B cell (primary cell): ENCODE measurements around the gene MBOAT1. TPM values are rescaled to one million over a fixed set of nuclear protein-coding genes. Genes with fewer than 3 reads are reported as not detected.

ENCODE experiments used
- ATAC-seq: fragments of 200-7000 bp; cut with Tn5 transposase; one replicate; pipeline ENCODE4 v1.10.0; 2021; ENCODE audit warnings: low read depth, mild to moderate bottlenecking, moderate number of reproducible peaks, moderate library complexity
- CTCF ChIA-PET: fragments of 350-600 bp; sonication (Branson Sonifier 250); formaldehyde crosslinking; loops from one replicate; lab custom pipeline; 2021; ENCODE audit warnings: antibody characterized with exemption, inconsistent platforms; lab: Charles Lee
- POLR2A ChIA-PET: fragments of 350-600 bp; sonication (Branson Sonifier 250); formaldehyde crosslinking; loops from one replicate; lab custom pipeline; 2021; ENCODE audit warnings: antibody characterized with exemption; lab: Charles Lee
- DNase-seq: peaks from one replicate; pipeline ENCODE4 v3.0.0; 2013
- H2AFZ ChIP-seq: 2 replicates; pipeline ENCODE4 v1.6.1; 2012; ENCODE audit warnings: mild to moderate bottlenecking, low read depth, low read length; ENCODE audit not compliant: insufficient read depth, poor library complexity, severe bottlenecking
- H3K27ac ChIP-seq, 2 donors: 1 replicate in 1 of 2; 2 replicates in 1 of 2; pipeline ENCODE4 v1.5.1; 2012 to 2013; ENCODE audit warnings: low read length in 2 of 2, mild to moderate bottlenecking in 2 of 2, moderate library complexity in 1 of 2
- H3K27me3 ChIP-seq, 4 experiments: fragments of 200-600 bp in 1 of 4; sonication (generic) in 1 of 4; replicated peaks in 1 of 4; 1 replicate in 2 of 4; 2 replicates in 2 of 4; pipeline versions ENCODE4 v1.6.1 to v1.7.0; 2013 to 2016; ENCODE audit warnings: low read length in 3 of 4, mild to moderate bottlenecking in 2 of 4, mixed read lengths in 1 of 4, moderate library complexity in 1 of 4; ENCODE audit not compliant: insufficient read depth in 4 of 4, control insufficient read depth in 3 of 4; ENCODE audit errors: control extremely low read depth in 1 of 4
- H3K36me3 ChIP-seq, 2 experiments: replicated peaks in 1 of 2; 1 replicate in 1 of 2; 2 replicates in 1 of 2; pipeline versions ENCODE4 v1.6.1 to v1.7.1; 2013; ENCODE audit warnings: low read length in 1 of 2; ENCODE audit not compliant: insufficient read depth in 2 of 2, control insufficient read depth in 1 of 2; ENCODE audit errors: control extremely low read depth in 1 of 2, extremely low read depth in 1 of 2
- H3K4me1 ChIP-seq, 2 donors: fragments of 200-600 bp in 1 of 2; sonication (generic) in 1 of 2; 1 replicate in 1 of 2; 2 replicates in 1 of 2; pipeline versions ENCODE4 v1.5.1 to v1.6.1; 2013 to 2017; ENCODE audit warnings: low read length in 2 of 2; ENCODE audit not compliant: control insufficient read depth in 2 of 2, insufficient read depth in 2 of 2
- H3K4me2 ChIP-seq: replicated peaks from 2 replicates; pipeline ENCODE3; 2012; ENCODE audit warnings: mild to moderate bottlenecking, low read depth, low read length; ENCODE audit not compliant: poor library complexity, severe bottlenecking
- H3K4me3 ChIP-seq, 5 experiments: fragments of 200-600 bp in 1 of 5; sonication (generic) in 1 of 5; 1 replicate in 3 of 5; 2 replicates in 2 of 5; pipeline versions ENCODE4 v1.5.1 to v1.7.0; 2011 to 2016; ENCODE audit warnings: low read length in 4 of 5, mild to moderate bottlenecking in 4 of 5, low read depth in 2 of 5, control low read depth in 1 of 5, moderate library complexity in 1 of 5; ENCODE audit not compliant: insufficient read depth in 1 of 5; ENCODE audit errors: control extremely low read depth in 1 of 5, extremely low read depth in 1 of 5
- H3K79me2 ChIP-seq: fragments of 200-600 bp; sonication (generic); one replicate; pipeline ENCODE4 v1.6.0; 2016; ENCODE audit warnings: low read length; ENCODE audit not compliant: control insufficient read depth, insufficient read depth
- H3K9ac ChIP-seq: fragments of 200-600 bp; sonication (generic); 2 replicates; pipeline ENCODE4 v1.6.1; 2017; ENCODE audit warnings: mild to moderate bottlenecking, low read length, moderate library complexity
- H3K9me3 ChIP-seq, 3 donors: one replicate each; pipeline versions ENCODE4 v1.6.1 to v1.7.1; 2013; ENCODE audit warnings: low read length in 2 of 3; ENCODE audit not compliant: control insufficient read depth in 2 of 3, insufficient read depth in 1 of 3; ENCODE audit errors: control extremely low read depth in 1 of 3
- H4K20me1 ChIP-seq: 2 replicates; pipeline ENCODE4 v1.6.0; 2012; ENCODE audit warnings: mild to moderate bottlenecking, low read length; ENCODE audit not compliant: insufficient read depth, control insufficient read depth, poor library complexity, severe bottlenecking
- H3K27ac Mint-ChIP-seq: one replicate; pipeline ENCODE4 v1.8.0; 2021; ENCODE audit warnings: mixed read lengths
- H3K27me3 Mint-ChIP-seq: one replicate; pipeline ENCODE4 v1.8.0; 2021; ENCODE audit warnings: mixed read lengths
- H3K4me1 Mint-ChIP-seq: one replicate; pipeline ENCODE4 v1.8.0; 2021; ENCODE audit warnings: mixed read lengths
- H3K4me3 Mint-ChIP-seq: one replicate; pipeline ENCODE4 v1.8.0; 2021; ENCODE audit warnings: mixed read lengths
- H3K9me3 Mint-ChIP-seq: one replicate; pipeline ENCODE4 v1.8.0; 2022; ENCODE audit warnings: mixed read lengths; ENCODE audit not compliant: insufficient read depth
- CTCF ChIP-seq: fragments of 200-600 bp; IDR thresholded peaks from one replicate; pipeline ENCODE4 v1.8.0; 2022; ENCODE audit warnings: antibody characterized with exemption, mild to moderate bottlenecking
- EZH2 ChIP-seq: IDR thresholded peaks from 2 replicates; pipeline ENCODE4 v1.6.1; 2012; ENCODE audit warnings: borderline replicate concordance, low read depth, mild to moderate bottlenecking, moderate library complexity, low read length; ENCODE audit not compliant: insufficient read depth, poor library complexity, severe bottlenecking
- WGBS: methylation state at CpG from one replicate; pipeline ENCODE4 v1.1.5; 2013; ENCODE audit warnings: missing lambda C conversion rate; ENCODE audit not compliant: insufficient coverage; 5-methylcytosine and 5-hydroxymethylcytosine counted together
- intact Hi-C: fragments of 100-400 bp; cut with micrococcal nuclease; formaldehyde crosslinking; loops from one replicate; pipeline ENCODE4 v1.10.0; 2022
- polyA plus RNA-seq: library from polyadenylated mRNA; depleted of rRNA; stranded (reverse); fragments of >200 nt; gene quantifications from 2 replicates; pipeline ENCODE4 v1.2.3, GENCODE V29; 2012
- total RNA-seq, 2 donors: library from RNA; stranded (reverse); fragments of 120-200 nt in 1 of 2; gene quantifications; 1 replicate in 1 of 2; 2 replicates in 1 of 2; pipeline versions ENCODE4 v1.2.3 to v1.2.4, GENCODE V29; 2013 to 2022

Gene MBOAT1
- total and polyA plus RNA-seq, 2 donors (not counting 1 experiment from before 2014, with no cell fraction given) = 5.4 to 8.1 TPM

- no peak overlapping the region for H3K4me2 ChIP-seq
- Mint-ChIP-seq H3K9me3 (no peaks in the 10 kb centered on the region), H3K4me1 (no peaks in the 10 kb centered on the region), H3K27me3 (no peaks in the 10 kb centered on the region), H3K27ac (no peak overlapping the region), H3K4me3 (no peak overlapping the region)
- no peaks in the 10 kb centered on the region for H3K79me2 ChIP-seq
- WGBS = 82% methylated on average over 3 of the region's 6 CpGs
- no peaks in the 10 kb centered on the region for H3K27me3 ChIP-seq
- POLR2A ChIA-PET = no interaction called here
- no peaks in the 10 kb centered on the region for H4K20me1 ChIP-seq
- H3K4me1 ChIP-seq = no peaks in the 10 kb centered on the region
- no peak for DNase-seq
- intact Hi-C loops = no loop called here
- H3K9ac ChIP-seq = no peak overlapping the region
- H3K9me3 ChIP-seq = no peaks in the 10 kb centered on the region
- CTCF ChIA-PET = interaction anchor here (1.8 kb wide), 1 partner anchor 10 kb away, joined by 10 read pairs; no protein-coding TSS in a partner anchor
- no peak for TF ChIP-seq CTCF
- TF ChIP-seq EZH2 = no peak
- H3K27ac ChIP-seq = no peak overlapping the region
- peaks cover 0 to 11% of the 10 kb centered on the region in 2 experiments for H3K36me3 ChIP-seq
- H2AFZ ChIP-seq = no peak overlapping the region
- H3K4me3 ChIP-seq = no peak overlapping the region
- no peak for ATAC-seq
These were observed 92.8 kb downstream of the MBOAT1 start for GRCh38 chr6:20119485-20119884.

DNA sequence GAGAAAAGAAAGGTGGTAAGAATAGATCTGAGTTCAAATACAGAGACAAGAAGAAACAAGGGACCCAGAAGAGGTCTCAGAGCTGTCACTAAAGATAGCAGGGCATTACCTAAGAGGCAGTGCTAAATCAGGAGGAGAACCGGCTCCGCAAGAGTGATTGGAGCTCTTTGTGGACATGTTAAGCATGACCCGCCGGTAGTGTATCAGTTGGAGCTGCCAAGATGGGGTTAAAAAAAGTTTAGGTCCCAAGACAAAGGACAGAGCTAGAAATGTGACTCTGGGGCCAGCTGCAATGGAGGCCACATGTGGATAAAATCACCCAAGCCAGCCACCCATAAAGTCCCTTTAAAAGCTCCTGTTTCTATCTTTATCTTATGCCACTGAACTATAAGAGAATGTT is 93.4 kb downstream of the MBOAT1 start:
- WGBS = 100% methylated on average over 4 of the region's 4 CpGs

More for the DNA sequence above, 93.4 kb downstream of the MBOAT1 start:
- Histone ChIP-seq H2AFZ (no peak overlapping the region), H3K79me2 (no peaks in the 10 kb centered on the region), H3K4me2 (no peak overlapping the region), H3K9me3 (no peaks in the 10 kb centered on the region), H3K36me3 (peaks cover 0 to 8% of the 10 kb centered on the region in 2 experiments), H4K20me1 (no peaks in the 10 kb centered on the region), H3K4me3 (no peak overlapping the region), H3K4me1 (no peaks in the 10 kb centered on the region), H3K9ac (no peak overlapping the region), H3K27ac (no peak overlapping the region), H3K27me3 (no peaks in the 10 kb centered on the region)
- ATAC-seq (no peak), DNase-seq (no peak)
- ChIA-PET POLR2A (no interaction called here), CTCF (interaction anchor here (1.0 to 1.8 kb wide), 3 partner anchors 8 to 12 kb away, joined by 3 to 10 read pairs (median 8); no protein-coding TSS in a partner anchor)
- Mint-ChIP-seq H3K4me3 (no peak overlapping the region), H3K27ac (no peak overlapping the region), H3K9me3 (no peaks in the 10 kb centered on the region), H3K27me3 (no peaks in the 10 kb centered on the region), H3K4me1 (no peaks in the 10 kb centered on the region)
- TF ChIP-seq EZH2 (no peak), CTCF (no peak)
- intact Hi-C loops = no loop called here
